Measurements from ENCODE around the gene DCUN1D1.

DCUN1D1 gene

DNA sequence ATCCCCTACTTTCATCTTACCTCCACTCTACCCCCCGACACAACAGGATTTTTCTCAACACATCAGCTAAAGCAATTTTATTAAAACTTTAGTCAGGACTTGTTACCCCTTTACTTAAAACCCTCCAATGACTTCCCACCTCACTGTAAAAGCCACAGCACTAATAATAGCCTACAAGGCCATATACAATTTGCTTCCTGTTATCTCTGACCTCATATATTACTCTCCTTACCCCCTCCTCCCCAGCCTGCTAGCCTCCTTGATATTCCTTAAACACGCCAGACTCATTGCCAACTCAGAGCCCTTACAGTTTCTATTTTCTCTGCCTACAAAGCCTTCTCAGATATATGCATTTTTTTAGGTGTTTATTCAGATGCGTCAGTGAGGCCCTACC, 54.4 kb downstream of the DCUN1D1 start:
- DNase-seq, result no peak

DNA sequence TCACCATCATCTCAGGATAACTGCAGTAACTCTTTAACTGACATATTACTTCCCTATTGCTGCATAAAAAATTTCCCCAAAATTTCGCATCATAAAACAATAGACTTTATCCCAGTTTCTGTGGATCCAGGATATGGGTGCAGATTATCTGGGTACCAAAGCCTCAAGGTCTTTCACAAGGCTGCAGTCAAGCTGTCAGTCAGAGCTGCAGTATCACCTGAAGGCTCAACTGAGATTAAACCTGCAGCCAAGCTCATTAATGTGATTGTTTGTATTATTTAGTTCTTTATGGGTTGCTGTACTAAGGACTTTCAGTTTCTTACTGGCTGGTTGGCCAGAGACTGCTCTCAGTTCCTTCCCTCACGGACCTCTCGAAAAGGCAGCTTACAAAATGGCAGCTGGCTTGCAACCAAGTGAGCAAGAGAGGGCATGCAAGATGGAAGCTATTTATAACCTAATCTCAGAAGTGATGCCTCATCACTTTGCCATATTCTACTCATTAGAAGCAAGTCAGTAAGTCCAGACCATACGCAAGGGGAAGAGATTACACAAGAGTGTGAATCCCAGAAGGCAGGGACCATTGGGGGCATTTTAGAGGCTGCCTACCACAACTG, 54.9 kb downstream of the DCUN1D1 start:
- DNase-seq, result no peak

DNA sequence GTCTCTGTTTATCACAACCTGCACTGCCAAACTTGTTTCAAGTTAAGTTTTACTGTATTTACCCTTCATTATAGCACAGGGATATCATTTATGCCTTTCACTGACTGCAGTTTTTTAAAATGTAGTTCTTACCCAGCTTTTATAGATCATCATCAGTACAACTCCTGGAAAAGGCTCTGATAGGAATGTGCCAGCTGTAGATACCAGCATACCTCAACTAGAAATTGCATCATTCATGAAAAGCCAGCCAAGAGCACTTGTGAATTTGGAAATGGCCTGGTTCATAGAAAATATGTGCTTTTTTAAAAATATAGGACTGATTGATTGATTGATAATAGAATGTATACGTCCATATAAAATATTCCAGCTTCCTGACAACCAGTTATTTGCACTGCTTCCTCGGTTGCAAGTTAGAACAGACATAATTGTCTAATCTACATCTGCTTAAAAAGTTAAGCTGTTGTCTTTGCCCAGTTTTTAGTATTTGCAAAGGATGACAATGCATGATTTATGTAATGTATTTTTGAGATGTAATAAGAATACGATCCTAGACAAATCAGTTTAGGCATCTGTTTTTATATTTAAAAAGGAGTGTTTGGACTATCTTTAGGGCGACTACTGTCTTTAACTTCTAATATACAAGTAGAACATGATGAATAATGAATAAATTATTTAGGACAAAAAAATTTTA, 58.5 kb downstream of the DCUN1D1 start:
- DNase-seq, result no peak

DNA sequence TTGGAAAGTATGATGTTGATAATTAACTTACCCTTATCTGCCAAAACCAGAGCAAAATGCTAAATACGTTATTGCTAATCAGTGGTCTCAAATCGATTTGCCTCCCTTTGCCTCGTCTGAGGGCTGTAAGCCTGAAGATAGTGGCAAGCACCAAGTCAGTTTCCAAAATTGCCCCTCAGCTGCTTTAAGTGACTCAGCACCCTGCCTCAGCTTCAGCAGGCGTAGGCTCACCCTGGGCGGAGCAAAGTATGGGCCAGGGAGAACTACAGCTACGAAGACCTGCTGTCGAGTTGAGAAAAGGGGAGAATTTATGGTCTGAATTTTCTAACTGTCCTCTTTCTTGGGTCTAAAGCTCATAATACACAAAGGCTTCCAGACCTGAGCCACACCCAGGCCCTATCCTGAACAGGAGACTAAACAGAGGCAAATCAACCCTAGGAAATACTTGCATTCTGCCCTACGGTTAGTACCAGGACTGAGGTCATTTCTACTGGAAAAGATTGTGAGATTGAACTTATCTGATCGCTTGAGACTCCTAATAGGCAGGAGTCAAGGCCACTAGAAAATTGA, 59.7 kb downstream of the DCUN1D1 start:
- DNase-seq, result no peak

DNA sequence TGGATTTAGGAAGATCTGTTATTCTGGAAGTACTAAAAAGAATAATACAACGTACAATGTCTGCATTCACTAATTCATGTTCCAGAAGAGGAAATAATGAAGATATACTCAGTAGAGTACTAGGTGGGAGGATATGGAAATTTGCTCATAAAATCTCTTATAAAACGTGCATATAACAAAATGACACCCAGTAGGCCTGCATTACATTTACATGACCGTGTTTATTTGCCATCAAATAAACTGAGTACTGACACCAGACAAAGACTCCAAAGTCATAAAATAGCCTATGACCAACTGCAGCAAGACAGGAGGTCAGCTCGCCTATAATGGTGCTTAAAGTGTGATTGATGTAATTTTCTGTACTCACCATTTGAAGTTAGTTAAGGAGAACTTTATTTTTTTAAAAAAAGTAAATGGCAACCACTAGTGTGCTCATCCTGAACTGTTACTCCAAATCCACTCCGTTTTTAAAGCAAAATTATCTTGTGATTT, 60.4 kb downstream of the DCUN1D1 start:
- no peak for DNase-seq

DNA sequence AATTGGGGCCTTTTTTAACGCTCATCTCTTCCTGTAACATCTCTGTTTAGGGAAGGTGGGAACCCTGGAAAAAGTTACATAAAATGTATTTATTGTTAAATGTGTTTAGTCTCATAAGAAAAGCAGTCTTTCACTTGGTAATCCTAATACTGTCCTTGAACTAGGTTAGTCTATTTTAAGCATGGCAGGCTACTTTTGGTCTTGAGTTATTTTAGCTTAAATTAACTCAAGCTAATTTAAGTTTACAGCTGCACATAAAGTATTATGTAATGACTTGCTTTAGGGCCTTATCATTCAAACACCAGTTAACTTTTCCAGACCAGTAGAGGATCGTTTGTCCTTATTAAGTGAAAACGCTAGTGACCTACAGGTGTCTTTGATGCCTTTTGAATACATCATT, 63.2 kb downstream of the DCUN1D1 start:
- no peak for DNase-seq

DNA sequence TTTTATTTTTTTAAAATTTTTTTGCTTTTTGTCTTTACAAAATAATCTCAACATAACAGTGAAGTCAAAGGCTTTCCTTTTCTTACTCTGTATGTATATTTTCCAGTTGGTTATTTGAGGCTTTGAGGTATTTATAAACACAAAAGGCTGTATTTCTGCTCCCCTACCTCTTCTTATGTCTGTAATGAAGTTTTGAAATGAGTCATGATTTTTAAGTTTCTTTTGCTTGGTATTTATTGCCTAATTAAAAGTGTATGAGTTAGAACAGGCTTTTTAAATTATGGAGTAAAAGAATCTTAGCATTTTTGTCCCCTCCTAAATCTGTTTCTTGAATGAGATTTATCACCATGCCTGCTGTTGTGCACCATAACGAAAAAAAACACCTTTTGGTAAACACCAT, 66.0 kb downstream of the DCUN1D1 start:
- DNase-seq, result no peak

DNA sequence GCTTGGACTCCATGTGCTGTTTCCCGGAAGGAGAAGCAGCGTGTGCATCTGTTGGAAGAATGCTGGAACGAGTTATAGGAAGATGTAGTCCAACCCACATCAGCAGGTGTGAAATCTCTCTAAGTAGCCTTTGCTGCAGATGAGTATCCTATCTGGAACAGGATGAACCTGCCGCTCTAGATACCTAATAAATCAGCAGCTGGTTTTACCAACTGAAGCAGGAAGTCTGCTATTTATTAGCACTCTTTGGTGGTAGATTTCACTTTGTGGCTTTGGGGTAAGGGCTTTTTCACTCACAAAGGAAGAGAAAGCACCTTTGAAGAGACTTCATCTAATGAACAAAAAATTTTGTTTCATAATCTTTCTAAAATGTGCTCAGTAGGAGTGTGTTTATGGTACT, 66.4 kb downstream of the DCUN1D1 start:
- DNase-seq, result no peak

DNA sequence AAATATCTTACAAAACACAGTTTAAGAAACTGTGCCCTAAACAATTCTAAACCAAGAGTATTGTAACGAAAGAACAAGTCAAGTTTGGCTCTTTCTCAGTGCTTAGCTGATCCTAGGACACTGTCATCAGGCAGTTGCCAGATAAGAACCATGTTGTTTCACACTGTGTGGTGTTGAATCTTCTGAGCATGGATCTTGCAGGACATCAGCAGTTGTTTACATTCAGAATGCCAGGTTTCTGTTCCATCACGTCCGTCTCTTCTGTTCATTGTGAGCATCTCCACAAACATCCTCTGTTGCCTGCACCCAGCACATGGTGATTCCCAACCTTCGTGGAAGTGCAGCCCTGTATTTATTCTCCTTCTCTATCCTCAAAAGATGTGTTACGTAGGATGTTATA, 67.9 kb downstream of the DCUN1D1 start:
- no peak for DNase-seq

DNA sequence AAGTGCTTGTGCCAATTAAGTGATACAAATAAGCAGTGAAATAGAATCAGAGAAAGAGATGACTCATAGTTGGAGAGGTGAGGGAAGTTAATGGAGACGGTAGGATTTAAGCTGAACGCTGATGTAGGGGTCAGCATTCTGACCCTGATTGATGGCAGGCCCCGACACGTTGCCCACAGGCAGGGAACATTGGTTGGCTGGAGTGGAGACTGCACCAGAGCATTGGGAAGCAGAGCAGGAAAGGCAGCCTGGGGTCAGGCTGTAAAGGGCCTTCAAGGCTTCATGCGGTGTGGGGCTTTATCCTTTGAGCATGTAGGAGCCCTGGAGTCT, 68.6 kb downstream of the DCUN1D1 start:
- DNase-seq, result no peak

DNA sequence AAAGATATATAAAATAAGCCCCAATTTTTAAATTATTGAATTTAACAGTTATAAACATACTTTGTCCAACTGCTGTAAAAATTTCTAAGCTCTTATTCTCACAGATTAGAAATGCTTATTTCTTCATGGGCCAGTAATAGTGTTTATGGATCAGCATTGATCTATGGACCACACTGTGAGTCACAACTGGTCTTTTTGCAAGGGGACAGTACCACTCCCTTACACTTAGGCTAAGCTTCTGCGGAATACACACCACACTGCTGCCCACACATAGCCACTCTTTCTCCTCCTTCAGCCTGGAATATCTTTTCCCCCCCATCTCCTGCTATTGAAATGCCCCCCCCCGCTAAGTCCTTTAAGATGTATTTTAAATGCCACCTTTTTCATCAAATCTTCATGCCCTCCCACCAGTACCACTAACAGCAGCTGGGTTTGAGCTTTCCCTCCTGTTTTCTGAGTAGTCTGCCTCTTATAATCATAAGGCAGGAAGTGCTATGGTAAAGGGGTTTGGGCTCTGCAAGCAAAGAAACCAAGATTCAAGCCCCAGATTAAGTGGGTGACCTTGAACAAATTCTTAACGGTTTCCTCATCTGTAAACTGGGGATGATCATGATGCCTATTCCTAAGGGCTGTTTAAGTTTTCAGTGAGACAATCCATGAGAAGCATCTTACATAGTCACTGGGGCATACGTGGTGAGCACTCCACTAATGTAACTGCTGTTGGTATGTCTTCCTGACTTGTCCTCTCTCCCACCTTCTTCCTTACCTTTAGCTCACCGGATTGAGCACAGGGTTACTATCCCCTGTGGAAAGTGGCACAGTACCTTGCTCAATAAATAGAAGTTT, 69.2 kb downstream of the DCUN1D1 start:
- DNase-seq, result no peak

DNA sequence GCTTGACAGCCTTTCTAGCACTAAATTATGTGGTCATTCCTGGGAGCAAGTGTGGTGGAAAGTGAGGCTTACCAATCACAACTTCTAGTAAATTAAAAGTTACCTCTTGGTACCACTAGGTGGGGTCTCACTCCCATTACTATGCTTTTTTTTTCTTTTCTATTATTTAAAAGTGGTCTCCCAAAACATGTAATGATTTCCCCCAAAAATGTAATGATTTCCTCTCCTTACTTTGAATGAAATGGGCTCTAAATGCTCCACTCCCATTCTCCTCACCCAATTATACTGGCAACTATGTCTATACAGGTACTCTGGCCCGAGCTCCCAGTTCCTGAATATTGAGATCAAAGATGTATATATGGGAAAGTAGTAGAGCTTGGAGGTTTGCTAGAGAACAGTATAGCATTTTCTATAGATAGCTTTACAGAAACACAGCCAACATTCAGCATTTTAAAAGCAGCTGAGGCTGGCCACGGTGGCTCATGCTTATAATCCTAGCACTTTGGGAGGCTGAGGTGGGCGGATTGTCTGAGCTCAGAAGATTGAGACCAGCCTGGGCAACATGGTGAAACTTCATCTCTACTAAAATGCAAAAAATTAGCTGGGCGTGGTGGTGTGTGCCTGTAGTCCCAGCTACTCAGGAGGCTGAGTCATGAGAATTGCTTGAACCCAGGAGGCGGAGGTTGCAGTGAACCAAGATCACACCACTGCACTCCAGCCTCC, 70.9 kb downstream of the DCUN1D1 start:
- DNase-seq, result no peak

DNA sequence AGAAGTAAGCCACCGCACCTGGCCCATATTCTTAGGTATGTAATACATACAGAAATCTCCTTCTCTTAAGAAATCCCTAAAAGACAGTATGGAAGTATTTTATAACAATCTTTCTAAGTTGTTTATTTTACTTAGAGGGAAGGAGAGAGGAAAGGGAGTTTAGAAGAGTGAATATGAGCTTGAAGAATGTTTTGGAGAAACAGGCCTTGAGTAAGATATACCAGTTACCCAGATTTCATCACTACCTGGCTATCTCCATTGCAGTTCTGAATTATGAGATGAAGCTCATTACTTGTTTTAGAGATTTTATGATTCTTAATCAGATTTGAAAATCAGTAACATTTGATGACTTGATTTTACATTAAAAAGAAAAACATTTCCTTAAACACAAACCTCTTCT, 71.9 kb downstream of the DCUN1D1 start:
- no peak for DNase-seq

DNA sequence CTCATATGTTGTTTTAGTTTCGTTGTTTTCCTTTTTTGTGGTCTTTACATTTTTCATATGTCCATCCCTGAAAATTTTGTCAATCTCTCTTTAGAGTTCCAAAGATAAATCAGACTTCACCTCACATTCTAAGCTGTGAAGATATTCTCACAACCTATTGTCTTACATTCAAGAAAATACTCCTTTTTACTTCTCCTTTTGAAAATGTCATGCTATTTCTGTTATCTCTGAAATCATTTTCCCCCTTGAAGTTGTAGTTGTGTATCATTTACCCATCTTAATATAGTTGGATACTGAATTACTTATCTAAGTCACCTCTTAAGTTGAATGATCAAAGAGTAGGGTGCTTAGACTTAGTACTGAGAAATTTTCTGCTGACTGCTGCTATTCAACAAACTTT, 74.3 kb downstream of the DCUN1D1 start:
- no peak for DNase-seq

DNA sequence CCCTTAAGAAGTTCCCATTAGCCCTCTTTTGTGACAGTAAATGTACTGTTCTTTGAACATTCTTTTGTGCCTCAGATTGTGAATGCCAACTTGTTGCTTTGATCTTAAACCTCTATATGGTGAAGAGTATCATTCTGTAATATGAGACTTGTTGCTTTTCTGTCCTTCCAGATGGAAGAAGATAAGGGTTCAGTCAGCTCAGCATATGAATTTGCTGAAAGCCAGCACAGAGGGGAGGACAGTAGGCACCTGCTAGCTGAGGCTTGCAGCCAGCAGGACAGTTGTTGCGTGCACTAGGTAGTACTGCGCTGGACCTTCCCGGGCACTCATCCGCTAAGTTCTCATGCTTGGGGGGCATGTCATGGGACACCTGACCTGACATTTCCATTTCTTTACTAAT, 74.7 kb downstream of the DCUN1D1 start:
- no peak for DNase-seq

DNA sequence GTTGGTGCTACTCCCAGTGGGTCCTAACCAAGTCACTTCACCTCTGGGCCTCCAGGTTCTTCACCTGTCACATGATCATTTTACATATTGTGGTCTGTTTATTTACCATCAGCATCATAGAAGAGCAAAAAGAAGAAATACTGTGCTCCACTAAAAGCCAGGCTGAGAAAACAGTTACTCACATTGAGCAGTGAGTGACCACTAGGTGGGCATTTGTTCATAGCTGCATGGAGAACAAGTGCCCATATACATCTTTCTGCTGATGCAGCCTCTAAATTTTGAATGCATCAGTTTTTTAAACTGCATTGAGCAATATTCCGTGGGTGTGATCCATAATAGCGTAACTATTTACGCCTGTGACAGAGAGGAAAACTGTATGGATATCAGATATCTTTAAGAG, 76.2 kb downstream of the DCUN1D1 start:
- DNase-seq, result no peak

DNA sequence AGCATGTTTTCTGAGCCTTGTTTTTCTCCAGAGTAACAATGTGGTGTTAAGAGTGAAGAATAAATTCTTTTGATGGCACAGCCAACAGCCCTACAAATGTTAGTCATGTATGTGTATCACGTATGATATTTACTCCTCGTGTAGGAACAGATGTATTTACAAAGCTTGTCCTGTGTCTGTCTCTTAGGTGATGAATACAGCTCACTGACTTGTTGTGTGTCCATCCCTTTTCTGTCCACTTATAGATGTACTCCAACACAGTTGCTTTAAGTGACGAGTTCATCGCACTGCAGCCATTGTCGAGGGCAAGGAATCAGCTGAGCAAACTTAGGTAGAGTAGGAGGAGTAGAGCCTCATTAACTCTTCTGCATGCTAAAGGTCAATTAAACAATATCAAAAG, 78.1 kb downstream of the DCUN1D1 start:
- no peak for DNase-seq

DNA sequence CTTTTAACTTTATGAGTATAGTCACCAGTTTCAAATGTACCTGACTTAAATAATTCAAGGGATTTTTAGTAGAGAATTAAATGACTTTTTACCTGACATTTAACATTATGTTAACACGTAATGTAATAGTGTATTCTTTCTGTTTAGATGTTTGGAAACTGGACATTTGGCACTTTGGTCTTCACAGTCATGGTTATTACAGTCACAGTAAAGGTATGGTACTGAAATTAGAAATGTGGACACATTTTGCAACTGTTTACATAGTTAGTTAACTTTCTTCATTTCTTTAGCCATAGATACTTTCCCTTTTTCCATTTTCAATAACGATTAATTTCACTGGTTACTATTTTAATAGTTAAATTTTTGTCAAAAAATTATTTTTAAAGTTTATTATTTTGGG, 83.8 kb downstream of the DCUN1D1 start:
- DNase-seq, result no peak

DNA sequence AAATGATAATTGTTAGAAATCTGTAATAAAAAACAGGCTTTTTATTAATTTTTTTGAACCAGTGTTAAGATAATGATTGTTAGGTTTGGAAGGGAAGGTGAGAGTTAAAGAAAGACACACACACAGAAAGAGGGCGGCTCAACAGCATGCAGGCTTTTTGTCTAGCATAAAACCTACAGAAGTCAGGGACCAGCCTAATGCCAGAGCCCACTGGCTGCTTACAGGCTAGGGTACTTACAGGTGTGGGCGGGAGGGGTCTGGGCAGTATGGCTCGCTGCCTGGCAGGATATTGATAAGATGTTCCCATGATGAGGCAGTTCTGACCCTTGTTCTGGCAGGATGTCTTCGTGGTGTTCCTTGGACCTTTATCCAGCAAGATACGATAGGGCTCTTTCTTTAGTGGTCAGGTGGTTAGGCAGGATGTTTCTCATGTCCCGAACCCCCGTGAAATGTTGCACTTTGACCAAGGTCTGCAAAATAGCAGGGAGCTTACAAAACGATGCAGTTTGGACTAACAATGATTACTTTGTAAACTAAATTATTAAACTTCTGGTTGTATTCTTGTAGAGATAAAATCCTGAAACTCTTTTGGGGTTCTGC, 84.7 kb downstream of the DCUN1D1 start:
- DNase-seq, result no peak

DNA sequence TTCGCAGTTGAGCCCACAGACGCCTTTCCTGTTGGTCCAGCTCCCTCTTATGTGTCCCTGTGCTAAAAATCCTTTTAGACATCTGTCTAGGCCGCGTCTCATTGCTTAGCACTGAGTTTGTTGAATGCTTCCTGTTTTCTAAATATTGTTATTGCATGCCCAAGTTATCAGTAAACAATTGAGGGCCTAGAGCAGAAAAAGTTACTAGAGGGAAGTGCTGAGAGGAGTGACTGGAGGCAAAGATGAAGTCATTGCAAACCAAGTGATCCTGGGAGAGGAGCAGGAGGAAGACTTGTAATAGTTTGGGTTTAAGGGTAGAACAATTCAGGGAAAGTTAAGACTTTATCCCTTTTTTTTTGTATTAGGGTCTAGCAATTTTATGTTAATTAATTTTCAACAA, 88.1 kb downstream of the DCUN1D1 start:
- no peak for DNase-seq

DNA sequence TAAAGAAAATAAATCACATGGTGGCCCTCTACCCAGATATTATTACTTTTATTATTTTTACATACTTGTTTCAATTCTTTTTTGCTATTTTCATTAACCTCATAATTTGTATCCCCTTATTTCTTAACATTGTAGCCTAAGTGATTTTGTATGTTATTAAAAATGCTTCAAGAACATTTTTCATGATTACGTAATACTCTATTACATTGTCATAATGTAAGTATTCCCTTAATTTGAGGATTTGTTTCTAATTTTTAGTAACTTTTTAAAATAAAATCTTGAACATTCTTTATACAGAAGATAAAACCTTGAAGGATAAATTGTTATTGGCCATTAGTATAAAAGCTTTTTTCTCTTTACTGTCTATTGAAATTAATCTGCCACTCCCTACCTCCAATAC, 89.0 kb downstream of the DCUN1D1 start:
- no peak for DNase-seq

DNA sequence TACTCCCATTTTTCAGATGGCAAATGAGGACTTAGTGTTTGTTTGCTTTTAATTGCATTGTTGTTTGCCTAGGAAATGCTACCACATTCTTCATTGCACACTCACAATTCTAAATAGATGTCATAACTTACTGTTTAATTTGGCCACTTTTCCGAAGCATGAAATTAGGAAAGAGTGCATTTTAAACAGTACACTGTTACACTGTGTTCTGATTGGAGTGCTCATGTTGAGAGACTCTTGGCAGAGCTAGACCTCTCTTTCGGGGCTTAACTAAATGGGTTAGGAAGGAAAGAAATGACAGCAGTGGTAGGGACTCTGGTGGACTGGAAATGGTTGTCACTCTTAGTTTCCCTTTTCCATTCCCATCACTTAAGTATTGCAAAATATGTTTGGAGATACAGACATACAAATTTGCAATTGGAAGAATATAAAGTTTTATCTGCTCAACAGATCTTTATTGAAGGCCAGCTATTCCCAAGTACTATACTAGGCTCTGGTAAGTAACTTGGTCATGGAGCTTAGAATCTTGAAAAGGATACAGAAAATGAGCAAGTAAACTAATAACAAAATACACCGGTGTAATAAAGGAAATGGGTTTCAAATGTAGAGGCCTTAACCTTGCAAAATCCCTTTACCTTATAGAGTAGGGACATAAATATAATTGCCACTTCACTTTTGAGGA, 90.2 kb downstream of the DCUN1D1 start:
- no peak for DNase-seq
